K562 (cell line): ENCODE data around the gene MAU2. TPM values are rescaled to one million over a fixed set of nuclear protein-coding genes. Genes with fewer than 3 reads are reported as not detected.

Experiments
- CBX3 ChIP-seq, 2 experiments: IDR thresholded peaks; 1 replicate in 1 of 2; 2 replicates in 1 of 2; pipeline ENCODE4 v1.6.1; 2012; ENCODE audit warnings: inconsistent platforms in 2 of 2, low read length in 2 of 2, borderline replicate concordance in 1 of 2, control low read depth in 1 of 2
- CEBPG ChIP-seq, 3 experiments: fragments of 200-800 bp in 1 of 3; sonication (Bioruptor generic) in 1 of 3; sonication (generic) in 1 of 3; formaldehyde crosslinking in 1 of 3; IDR thresholded peaks in 2 of 3; conservative IDR thresholded peaks in 1 of 3; 2 replicates each; pipeline versions ENCODE4 v1.6.1 to v1.8.0; 2016 to 2022; ENCODE audit warnings: missing compliant biosample characterization in 2 of 3, missing genetic modification characterization in 2 of 3, mild to moderate bottlenecking in 1 of 3, missing genetic modification reagents in 1 of 3
- E2F6 ChIP-seq, 2 experiments: IDR thresholded peaks; 2 replicates each; pipeline ENCODE4 v1.6.1; 2011; ENCODE audit warnings: borderline replicate concordance in 1 of 2, control low read depth in 1 of 2, low read depth in 1 of 2, low read length in 1 of 2, mild to moderate bottlenecking in 1 of 2, mixed read lengths in 1 of 2, moderate library complexity in 1 of 2; ENCODE audit not compliant: insufficient read depth in 1 of 2, insufficient read length in 1 of 2, poor library complexity in 1 of 2, severe bottlenecking in 1 of 2; ENCODE audit errors: extremely low read depth in 1 of 2
- ELF1 ChIP-seq: fragments of 200-800 bp; sonication (Bioruptor generic); IDR thresholded peaks from 2 replicates; pipeline ENCODE4 v1.6.1; 2016; ENCODE audit warnings: missing genetic modification characterization, missing compliant biosample characterization
- ETV1 ChIP-seq: fragments of 450-650 bp; conservative IDR thresholded peaks from 2 replicates; pipeline ENCODE4 v1.6.1; 2016; ENCODE audit warnings: missing genetic modification characterization, control low read depth, low read depth, missing compliant biosample characterization
- MAZ ChIP-seq, 2 experiments: fragments of 450-650 bp in 1 of 2; sonication (generic) in 1 of 2; formaldehyde crosslinking; IDR thresholded peaks in 1 of 2; conservative IDR thresholded peaks in 1 of 2; 2 replicates each; pipeline versions ENCODE4 v1.4.0 to v1.5.0; 2020; ENCODE audit warnings: mild to moderate bottlenecking in 1 of 2, missing genetic modification reagents in 1 of 2
- MCM2 ChIP-seq: fragments of 450-650 bp; IDR thresholded peaks from 2 replicates; pipeline ENCODE4 v1.6.1; 2017; ENCODE audit warnings: low read depth, mild to moderate bottlenecking
- NFRKB ChIP-seq: fragments of 450-650 bp; IDR thresholded peaks from 2 replicates; pipeline ENCODE4 v1.6.1; 2016; ENCODE audit warnings: low read depth
- NR2C2 ChIP-seq, 2 experiments: fragments of 200-800 bp in 1 of 2; sonication (Bioruptor generic) in 1 of 2; sonication (generic) in 1 of 2; formaldehyde crosslinking in 1 of 2; IDR thresholded peaks; 2 replicates each; pipeline versions ENCODE4 v1.6.1 to v1.8.0; 2016 to 2022; ENCODE audit warnings: mild to moderate bottlenecking in 1 of 2, missing compliant biosample characterization in 1 of 2, missing genetic modification characterization in 1 of 2, missing genetic modification reagents in 1 of 2
- RREB1 ChIP-seq: fragments of 250-450 bp; sonication (Bioruptor Pico); IDR thresholded peaks from 2 replicates; pipeline ENCODE4 v1.4.0; 2020
- SFPQ ChIP-seq: fragments of 200-400 bp; formaldehyde crosslinking; IDR thresholded peaks from 2 replicates; pipeline ENCODE4 v1.6.1; 2017; ENCODE audit warnings: mild to moderate bottlenecking, low read depth, low read length, moderate library complexity
- SPI1 ChIP-seq: IDR thresholded peaks from 2 replicates; pipeline ENCODE4 v1.6.1; 2011; ENCODE audit warnings: low read depth, low read length, control low read depth, borderline replicate concordance
- ZBTB2 ChIP-seq: fragments of 450-650 bp; IDR thresholded peaks from 2 replicates; pipeline ENCODE4 v1.6.1; 2016; ENCODE audit warnings: antibody characterized with exemption
- polyA plus RNA-seq, 8 experiments: library from polyadenylated mRNA; depleted of rRNA in 4 of 8; stranded (reverse) in 5 of 8; unstranded in 3 of 8; fragments of >200 nt; fragmentation: Nextera tagmentation in 2 of 8; fragmentation: Illumina TruSeq in 1 of 8; extraction: Ambion mirVana in 2 of 8; extraction: Trizol in 1 of 8; gene quantifications; 2 replicates each; pipeline versions ENCODE4 v1.2.1 to v1.2.3, GENCODE V29; 2011 to 2014; ENCODE audit warnings: inconsistent platforms in 1 of 8, missing spikeins in 1 of 8
- total RNA-seq, 7 experiments: library from RNA; depleted of rRNA in 6 of 7; stranded (reverse); fragments of >200 nt in 6 of 7; fragmentation: Illumina TruSeq in 2 of 7; extraction: Trizol in 2 of 7; gene quantifications; 2 replicates each; pipeline versions ENCODE4 v1.2.1 to v1.2.3, GENCODE V29; 2011 to 2021; ENCODE audit warnings: low replicate concordance in 1 of 7

MAU2 gene
- total and polyA plus RNA-seq, 9 of the 15 experiments (the other 6 are each of a cell fraction or from before 2014, with no cell fraction given): 1.2 to 48.1 (median 19.4) TPM

- TF ChIP-seq SFPQ: no peak
- peak in 1 of 2 experiments; percentile 34; a peak in 1 of 4 replicates for TF ChIP-seq MAZ (CRISPR knock-in tag; conservative IDR thresholded peaks at IDR 0.05 in 1 of 2, IDR thresholded peaks at IDR 0.05 in 1 of 2)
- TF ChIP-seq CBX3 (IDR thresholded peaks at IDR 0.05; ENCODE audit: borderline replicate concordance in 1 of 2, low read length in 2 of 2): 0 out of 3 replicates have a peak, but pooled peaks of 1 of the 2 experiments have one; percentile 10
- TF ChIP-seq ELF1 (tag): peak; percentile 82
- TF ChIP-seq ETV1: peak; percentile 56; the same call in 1 of the 2 replicates
- peak; percentile 36; the same call in 1 of the 2 replicates for TF ChIP-seq SPI1
- no peak for TF ChIP-seq E2F6 (IDR thresholded peaks at IDR 0.05; ENCODE audit: borderline replicate concordance in 1 of 2, extremely low read depth in 1 of 2, insufficient read depth in 1 of 2, insufficient read length in 1 of 2, low read depth in 1 of 2, low read length in 1 of 2, poor library complexity in 1 of 2, severe bottlenecking in 1 of 2)
- no peak for TF ChIP-seq NR2C2 (CRISPR knock-in tag; IDR thresholded peaks at IDR 0.05)
- TF ChIP-seq NR2C2 (tag; IDR thresholded peaks at IDR 0.05): peak; percentile 85
- 0 out of 2 replicates have a peak, but pooled peaks have one; percentile 6 for TF ChIP-seq RREB1 (CRISPR knock-in tag)
- TF ChIP-seq MCM2: no peak
- TF ChIP-seq NFRKB: peak; percentile 63; the same call in 1 of the 2 replicates
- TF ChIP-seq CEBPG (CRISPR knock-in tag; IDR thresholded peaks at IDR 0.05): no peak
- peak in 1 of 2 experiments; percentile 55; a peak in 2 of 4 replicates for TF ChIP-seq CEBPG (tag; conservative IDR thresholded peaks at IDR 0.05 in 1 of 2, IDR thresholded peaks at IDR 0.05 in 1 of 2)
- 0 out of 2 replicates have a peak, but pooled peaks have one; percentile 51 for TF ChIP-seq ZBTB2
Observed at GRCh38 chr19:19372656-19373416, 52.2 kb downstream of the MAU2 start (continued).
